Coronary artery (tissue), 2 donors: ENCODE data around the gene GALNT4.
A peak's percentile ranks its signal among the peaks of the same experiment; 100 is the strongest.

Source experiments
- DNase-seq: peaks from one replicate; pipeline ENCODE4 v3.0.0-alpha.2; 2017; ENCODE audit warnings: low spot score
- H3K27ac ChIP-seq, 2 donors: fragments of 200-600 bp; sonication (generic); one replicate each; pipeline ENCODE4 v1.5.1; 2016 to 2019
- H3K4me3 ChIP-seq: fragments of 200-600 bp; sonication (generic); 2 replicates; pipeline ENCODE4 v1.5.1; 2016; ENCODE audit warnings: mild to moderate bottlenecking, moderate library complexity
- TF ChIP-seq, protein P1 (sequence below): fragments of 200-600 bp; sonication (generic); IDR thresholded peaks from one replicate; pipeline ENCODE4 v1.5.1; 2019; ENCODE audit warnings: antibody characterized with exemption

Gene GALNT4

DNA sequence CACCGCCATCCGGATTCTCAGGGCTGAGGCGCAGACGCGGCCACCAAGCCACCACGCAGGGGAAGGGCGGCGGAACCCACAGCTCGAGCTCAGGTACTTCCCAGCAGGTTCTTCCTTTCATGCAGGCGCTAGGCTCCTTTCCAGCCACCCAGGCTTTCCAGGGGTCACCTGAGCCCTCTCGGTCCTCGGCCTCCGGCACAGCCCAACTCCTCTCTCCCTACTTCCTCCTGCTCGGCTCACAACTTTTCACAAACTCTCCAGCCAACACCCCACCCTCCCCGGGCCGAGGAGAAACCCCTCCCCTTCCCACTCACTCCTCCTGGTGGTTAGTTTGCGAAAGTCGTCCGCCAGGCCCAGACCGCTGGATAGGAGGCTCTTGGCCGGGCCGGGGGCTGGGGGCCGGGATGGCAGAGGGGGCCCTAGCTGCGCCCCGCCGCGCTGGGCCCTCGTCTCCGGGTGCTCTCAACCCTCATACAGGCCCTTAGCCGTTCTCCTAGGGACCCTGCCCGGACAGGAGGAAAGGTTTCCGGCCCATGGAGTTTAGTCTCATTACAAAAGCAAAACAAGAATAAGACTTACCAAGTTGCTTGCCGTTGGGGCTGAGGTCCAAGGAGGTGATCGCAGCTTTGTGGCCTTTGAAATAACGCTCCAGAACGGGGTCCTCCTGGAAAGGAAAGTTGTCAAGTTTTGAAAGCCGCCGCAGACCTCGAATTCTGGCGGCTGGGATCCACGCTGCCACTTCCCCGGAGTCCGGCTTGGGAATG lies at the start of gene GALNT4:
TSS of gene GALNT4 (minus strand) at position 256 of the 764 bp plus-strand sequence. CDS start at position 9, 247 bp downstream.
- Histone ChIP-seq H3K4me3 (peak within 1 kb of the TSS; percentile 97), H3K27ac (peak within 1 kb of the TSS; percentile 92 to 97)
- TF ChIP-seq, protein P1, sequence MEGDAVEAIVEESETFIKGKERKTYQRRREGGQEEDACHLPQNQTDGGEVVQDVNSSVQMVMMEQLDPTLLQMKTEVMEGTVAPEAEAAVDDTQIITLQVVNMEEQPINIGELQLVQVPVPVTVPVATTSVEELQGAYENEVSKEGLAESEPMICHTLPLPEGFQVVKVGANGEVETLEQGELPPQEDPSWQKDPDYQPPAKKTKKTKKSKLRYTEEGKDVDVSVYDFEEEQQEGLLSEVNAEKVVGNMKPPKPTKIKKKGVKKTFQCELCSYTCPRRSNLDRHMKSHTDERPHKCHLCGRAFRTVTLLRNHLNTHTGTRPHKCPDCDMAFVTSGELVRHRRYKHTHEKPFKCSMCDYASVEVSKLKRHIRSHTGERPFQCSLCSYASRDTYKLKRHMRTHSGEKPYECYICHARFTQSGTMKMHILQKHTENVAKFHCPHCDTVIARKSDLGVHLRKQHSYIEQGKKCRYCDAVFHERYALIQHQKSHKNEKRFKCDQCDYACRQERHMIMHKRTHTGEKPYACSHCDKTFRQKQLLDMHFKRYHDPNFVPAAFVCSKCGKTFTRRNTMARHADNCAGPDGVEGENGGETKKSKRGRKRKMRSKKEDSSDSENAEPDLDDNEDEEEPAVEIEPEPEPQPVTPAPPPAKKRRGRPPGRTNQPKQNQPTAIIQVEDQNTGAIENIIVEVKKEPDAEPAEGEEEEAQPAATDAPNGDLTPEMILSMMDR: peak; percentile 49
- DNase-seq: peak; percentile 93

DNA sequence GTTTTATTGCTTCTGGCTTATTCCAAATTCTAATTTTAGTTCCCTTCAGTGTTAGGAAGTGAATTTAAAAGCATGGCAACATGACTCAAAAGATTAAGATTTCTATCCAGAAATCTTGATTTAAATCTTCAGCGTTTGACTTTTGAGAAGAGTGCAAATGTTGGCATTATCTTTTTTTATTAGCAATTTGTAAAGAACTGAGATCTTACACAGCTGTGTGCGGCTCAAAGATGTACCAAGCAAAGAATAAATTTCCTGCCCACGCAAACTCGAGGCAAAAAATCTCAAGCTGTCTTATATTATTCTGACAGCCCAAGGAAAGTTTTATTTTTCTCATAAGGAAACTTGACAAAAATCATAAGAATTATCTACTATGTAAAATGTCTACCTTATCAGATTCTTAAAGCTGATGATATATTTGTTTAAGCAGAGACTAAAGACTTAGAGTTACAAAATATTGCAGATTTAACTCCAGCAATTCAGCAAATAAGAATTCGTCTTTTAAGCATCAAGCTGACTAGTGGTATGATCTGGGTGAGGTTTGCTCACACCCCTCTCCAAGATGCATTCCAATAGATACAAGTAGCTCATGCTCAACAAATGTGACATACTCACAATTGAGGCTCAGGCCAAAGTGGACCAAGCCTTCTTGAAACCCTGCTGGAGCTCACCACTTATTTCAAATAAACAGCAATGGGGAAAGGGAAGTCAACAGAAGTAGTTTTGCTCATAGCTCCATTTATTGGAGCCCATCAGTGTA lies 48.6 kb upstream of the GALNT4 start:
- Histone ChIP-seq H3K4me3 (no peak overlapping the region), H3K27ac (no peak overlapping the region)
- DNase-seq: no peak
- TF ChIP-seq, protein P1: no peak

DNA sequence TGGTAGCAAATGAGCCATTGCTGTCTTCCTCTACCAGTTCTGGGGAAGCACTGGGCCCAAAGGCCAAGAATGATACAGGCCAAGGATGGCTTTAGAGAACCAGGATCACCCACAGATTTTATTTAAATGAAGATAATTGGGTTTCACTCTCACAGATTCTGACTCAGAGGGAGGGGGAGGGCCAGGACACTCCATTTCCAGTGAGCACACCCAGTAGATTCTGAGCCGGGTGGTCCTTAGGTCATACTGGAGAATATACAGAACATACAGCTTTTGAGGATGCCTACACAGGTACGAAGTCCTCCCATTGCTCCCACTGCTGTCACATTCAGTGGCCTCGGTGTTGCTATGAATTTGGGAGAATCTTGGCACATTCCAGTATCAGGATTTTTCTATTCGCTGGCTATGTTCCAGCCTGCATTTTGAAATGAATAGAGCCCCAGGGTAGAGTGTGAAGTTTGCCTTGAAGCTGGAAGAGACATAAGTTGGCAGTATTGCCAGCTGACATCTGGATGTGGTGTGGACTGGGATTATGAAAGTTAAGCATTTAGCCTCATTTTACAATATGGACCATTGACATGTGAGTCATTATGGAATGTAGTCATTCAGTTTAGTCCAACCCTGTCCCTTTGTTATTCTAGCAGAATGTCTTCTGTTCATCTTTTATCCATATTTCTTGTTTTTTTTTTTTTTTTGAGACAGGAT lies 47.0 kb upstream of the GALNT4 start:
- no peak for DNase-seq
- Histone ChIP-seq H3K27ac (no peak overlapping the region), H3K4me3 (no peak overlapping the region)
- TF ChIP-seq, protein P1: no peak

GRCh38 chr12:89568484-89568883 lies 43.9 kb upstream of the GALNT4 start:
- Histone ChIP-seq H3K27ac (no peak overlapping the region), H3K4me3 (no peak overlapping the region)
- TF ChIP-seq, protein P1: no peak
- DNase-seq: no peak

- H3K27ac ChIP-seq: no peak overlapping the region
- no peak for DNase-seq
- no peak overlapping the region for H3K4me3 ChIP-seq
- TF ChIP-seq, protein P1: no peak
Measured at GRCh38 chr12:89567691-89568239, 43.2 kb upstream of the GALNT4 start.

DNA sequence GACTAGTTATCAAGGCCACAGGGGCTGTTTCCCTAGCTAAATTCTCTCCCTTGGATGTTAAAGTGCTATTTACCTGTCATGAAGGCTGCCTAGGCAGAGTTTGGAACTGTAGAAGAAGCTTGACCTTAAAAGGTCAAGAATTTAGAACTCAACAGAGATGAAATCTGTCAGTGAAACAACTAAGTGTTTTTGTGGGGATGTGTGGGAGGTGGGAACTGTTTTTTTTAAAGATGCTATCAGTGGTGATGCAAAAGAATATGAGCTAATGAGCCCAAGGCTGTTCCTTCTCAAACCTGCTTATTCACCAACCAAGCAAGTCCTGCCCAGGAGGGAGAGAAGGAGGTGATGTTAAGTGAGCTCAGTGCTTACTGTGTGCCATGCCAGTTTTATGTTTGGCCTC lies 42.0 kb upstream of the GALNT4 start:
- TF ChIP-seq, protein P1: no peak
- H3K27ac ChIP-seq: no peak overlapping the region
- no peak for DNase-seq
- no peak overlapping the region for H3K4me3 ChIP-seq
